Mucosa of descending colon (tissue), 3 donors: ENCODE data around the gene NFIX. TPM values are rescaled to one million over a fixed set of nuclear protein-coding genes. Genes with fewer than 3 reads are reported as not detected.

ENCODE experiments used
- ATAC-seq: fragments of 200-7000 bp; cut with Tn5 transposase; one replicate; pipeline ENCODE4 v1.9.1; 2020; ENCODE audit warnings: mild to moderate bottlenecking, moderate library complexity
- DNase-seq, 3 donors: peaks; one replicate each; pipeline ENCODE4 v3.0.0-alpha.2; 2020
- H3K36me3 ChIP-seq: fragments of 200-600 bp; one replicate; pipeline ENCODE4 v1.8.0; 2021; ENCODE audit warnings: low read depth, mild to moderate bottlenecking
- H3K4me1 ChIP-seq: fragments of 200-600 bp; one replicate; pipeline ENCODE4 v1.8.0; 2021; ENCODE audit warnings: low read depth, mild to moderate bottlenecking
- H3K4me3 ChIP-seq: fragments of 200-600 bp; one replicate; pipeline ENCODE4 v1.8.0; 2021; ENCODE audit warnings: mild to moderate bottlenecking
- H3K9me3 ChIP-seq: fragments of 200-600 bp; one replicate; pipeline ENCODE4 v1.8.0; 2021; ENCODE audit warnings: mild to moderate bottlenecking
- intact Hi-C, 2 donors: fragments of 100-400 bp; cut with DNase I in 1 of 2; cut with micrococcal nuclease in 1 of 2; formaldehyde crosslinking; loops; one replicate each; pipeline versions ENCODE4 v1.11.0 to v1.11.1; 2022; cut with DNase I, micrococcal nuclease
- total RNA-seq, 3 donors: library from RNA; stranded (reverse); fragmentation: NEBNext Ultra II Directional in 2 of 3; extraction: Animal tissue kit (Norgen Biotek cat#: 25700) in 2 of 3; gene quantifications; one replicate each; pipeline versions ENCODE4 v1.2.1 to v1.2.4, GENCODE V29; 2021 to 2023
- TF ChIP-seq, protein P1 (sequence below): fragments of 200-600 bp; IDR thresholded peaks from one replicate; pipeline ENCODE4 v1.8.0; 2022; ENCODE audit warnings: antibody characterized with exemption, mild to moderate bottlenecking
- donor health status: DM: no; HTN: no; CAD: no; lungs with moderate emphysema.
- donor health status: DM: no; HTN: no; CAD: no.
- donor health status: DM: no; HTN: yes; CAD: no.

NFIX gene
- total RNA-seq, 3 donors from 2014 or later: 59.4 to 238 (median 64.6) TPM

DNA sequence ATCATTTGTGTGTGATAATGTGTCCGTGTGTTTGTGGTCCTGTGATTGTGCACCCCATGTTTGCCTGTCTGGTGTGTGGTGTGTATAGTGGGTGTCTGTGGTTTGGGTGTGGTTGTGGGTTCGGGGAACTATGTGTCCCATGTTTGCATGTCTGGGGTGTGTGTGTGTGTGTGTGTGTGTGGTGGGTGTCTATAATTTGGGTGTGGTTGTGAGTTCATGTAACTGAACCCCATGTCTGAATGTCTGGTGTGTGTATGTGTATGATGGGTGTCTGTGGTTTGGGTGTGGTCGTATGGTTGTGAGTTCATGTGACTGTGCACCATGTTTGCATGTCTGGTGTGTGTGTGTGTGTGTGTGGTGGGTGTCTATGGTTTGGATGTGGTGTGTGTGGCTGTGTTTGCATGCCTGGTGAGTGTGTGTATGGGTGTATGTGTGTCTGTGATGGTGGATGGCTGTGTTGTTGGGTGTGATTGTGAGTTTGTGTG, 11.1 kb upstream of the NFIX start:
- TF ChIP-seq, protein P1, sequence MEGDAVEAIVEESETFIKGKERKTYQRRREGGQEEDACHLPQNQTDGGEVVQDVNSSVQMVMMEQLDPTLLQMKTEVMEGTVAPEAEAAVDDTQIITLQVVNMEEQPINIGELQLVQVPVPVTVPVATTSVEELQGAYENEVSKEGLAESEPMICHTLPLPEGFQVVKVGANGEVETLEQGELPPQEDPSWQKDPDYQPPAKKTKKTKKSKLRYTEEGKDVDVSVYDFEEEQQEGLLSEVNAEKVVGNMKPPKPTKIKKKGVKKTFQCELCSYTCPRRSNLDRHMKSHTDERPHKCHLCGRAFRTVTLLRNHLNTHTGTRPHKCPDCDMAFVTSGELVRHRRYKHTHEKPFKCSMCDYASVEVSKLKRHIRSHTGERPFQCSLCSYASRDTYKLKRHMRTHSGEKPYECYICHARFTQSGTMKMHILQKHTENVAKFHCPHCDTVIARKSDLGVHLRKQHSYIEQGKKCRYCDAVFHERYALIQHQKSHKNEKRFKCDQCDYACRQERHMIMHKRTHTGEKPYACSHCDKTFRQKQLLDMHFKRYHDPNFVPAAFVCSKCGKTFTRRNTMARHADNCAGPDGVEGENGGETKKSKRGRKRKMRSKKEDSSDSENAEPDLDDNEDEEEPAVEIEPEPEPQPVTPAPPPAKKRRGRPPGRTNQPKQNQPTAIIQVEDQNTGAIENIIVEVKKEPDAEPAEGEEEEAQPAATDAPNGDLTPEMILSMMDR: no peak
- intact Hi-C loops: loop anchor here (5.0 to 10.0 kb wide), 2 partner anchors 108 to 111 kb away; no protein-coding TSS in a partner anchor
- Histone ChIP-seq H3K4me1 (peaks cover 16% of the 10 kb centered on the region), H3K4me3 (no peak overlapping the region), H3K9me3 (no peaks in the 10 kb centered on the region), H3K36me3 (no peaks in the 10 kb centered on the region)
- DNase-seq (no peak), ATAC-seq (no peak)

DNA sequence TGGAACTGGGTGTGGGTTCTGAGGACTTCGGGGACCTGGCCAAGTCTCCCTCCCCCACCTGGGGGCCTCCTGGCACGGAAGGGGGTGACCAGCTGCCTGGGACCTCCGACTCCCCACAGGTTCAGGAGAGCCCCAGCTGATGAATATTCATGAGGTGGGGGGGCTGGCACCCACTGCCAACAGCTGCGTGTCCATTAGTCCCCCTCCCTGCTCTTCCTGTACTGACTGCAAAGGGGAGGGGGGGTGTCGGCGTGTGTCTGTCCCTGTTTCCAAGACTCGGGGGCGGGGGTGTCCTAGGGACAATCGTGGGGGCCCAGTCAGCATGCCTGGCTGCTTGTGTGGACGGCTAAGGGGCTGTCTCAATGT, 10.6 kb upstream of the NFIX start:
- Histone ChIP-seq H3K9me3 (no peaks in the 10 kb centered on the region), H3K36me3 (no peaks in the 10 kb centered on the region), H3K4me1 (peaks cover 16% of the 10 kb centered on the region), H3K4me3 (no peak overlapping the region)
- ATAC-seq (no peak), DNase-seq (no peak)
- intact Hi-C loops: loop anchor here (5.0 to 10.0 kb wide), 3 partner anchors 48 to 110 kb away; no protein-coding TSS in a partner anchor
- TF ChIP-seq, protein P1: no peak

- Histone ChIP-seq H3K9me3 (no peaks in the 10 kb centered on the region), H3K4me1 (peaks cover 16% of the 10 kb centered on the region), H3K4me3 (no peak overlapping the region), H3K36me3 (no peaks in the 10 kb centered on the region)
- peak; percentile 86 to 89 (median 86) for DNase-seq
- peak; percentile 90 for ATAC-seq
- TF ChIP-seq, protein P1: no peak
- intact Hi-C loops: loop anchor here in 1 of 2 donors (5.0 to 10.0 kb wide), 2 partner anchors 47 to 110 kb away; no protein-coding TSS in a partner anchor
Measured at GRCh38 chr19:12985049-12985776, 10.1 kb upstream of the NFIX start.

- ATAC-seq: no peak
- no peak overlapping the region for H3K4me3 ChIP-seq
- TF ChIP-seq, protein P1: no peak
- no peaks in the 10 kb centered on the region for H3K9me3 ChIP-seq
- no peaks in the 10 kb centered on the region for H3K36me3 ChIP-seq
- intact Hi-C loops: loop anchor here in 1 of 2 donors (5.0 to 10.0 kb wide), 2 partner anchors 46 to 108 kb away; no protein-coding TSS in a partner anchor
- DNase-seq: no peak
- peaks cover 16% of the 10 kb centered on the region for H3K4me1 ChIP-seq
Measured at GRCh38 chr19:12986726-12987125, 8.5 kb upstream of the NFIX start.

DNA sequence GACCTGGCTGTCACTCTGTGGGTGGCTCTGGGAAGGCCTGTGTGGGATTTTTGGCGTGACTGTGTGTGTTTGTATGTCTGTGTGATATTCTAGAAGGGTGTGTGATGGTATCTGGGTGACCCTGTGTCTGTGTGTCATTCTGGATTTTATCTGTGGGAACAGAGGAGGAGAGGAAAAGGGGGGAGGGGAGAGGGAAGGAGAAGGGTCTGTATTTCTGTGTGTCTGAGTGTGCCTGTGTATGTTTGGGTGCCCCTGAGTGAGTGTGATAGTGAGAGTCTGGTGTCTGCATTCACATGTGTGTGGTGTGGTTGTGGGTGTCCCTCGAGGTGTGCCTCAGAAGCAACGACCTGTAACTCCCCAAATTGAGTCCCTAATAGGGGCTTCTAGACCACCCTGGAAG, 8.1 kb upstream of the NFIX start:
- Histone ChIP-seq H3K4me3 (no peak overlapping the region), H3K4me1 (peaks cover 16% of the 10 kb centered on the region), H3K9me3 (no peaks in the 10 kb centered on the region), H3K36me3 (no peaks in the 10 kb centered on the region)
- intact Hi-C loops: loop anchor here in 1 of 2 donors (5.0 to 10.0 kb wide), 2 partner anchors 45 to 108 kb away; no protein-coding TSS in a partner anchor
- TF ChIP-seq, protein P1: no peak
- ATAC-seq: no peak
- no peak for DNase-seq
